NCI-H128 (cell line): ENCODE measurements around the gene ACKR1.

ENCODE experiments used
- DNase-seq: peaks from one replicate; lab custom pipeline; 2025; ENCODE audit not compliant: unreplicated experiment; lab: John Stamatoyannopoulos, UW

The ACKR1 gene

GRCh38 chr1:159187033-159187432 lies 17.6 kb upstream of the ACKR1 start:
- DNase-seq = no peak

DNA sequence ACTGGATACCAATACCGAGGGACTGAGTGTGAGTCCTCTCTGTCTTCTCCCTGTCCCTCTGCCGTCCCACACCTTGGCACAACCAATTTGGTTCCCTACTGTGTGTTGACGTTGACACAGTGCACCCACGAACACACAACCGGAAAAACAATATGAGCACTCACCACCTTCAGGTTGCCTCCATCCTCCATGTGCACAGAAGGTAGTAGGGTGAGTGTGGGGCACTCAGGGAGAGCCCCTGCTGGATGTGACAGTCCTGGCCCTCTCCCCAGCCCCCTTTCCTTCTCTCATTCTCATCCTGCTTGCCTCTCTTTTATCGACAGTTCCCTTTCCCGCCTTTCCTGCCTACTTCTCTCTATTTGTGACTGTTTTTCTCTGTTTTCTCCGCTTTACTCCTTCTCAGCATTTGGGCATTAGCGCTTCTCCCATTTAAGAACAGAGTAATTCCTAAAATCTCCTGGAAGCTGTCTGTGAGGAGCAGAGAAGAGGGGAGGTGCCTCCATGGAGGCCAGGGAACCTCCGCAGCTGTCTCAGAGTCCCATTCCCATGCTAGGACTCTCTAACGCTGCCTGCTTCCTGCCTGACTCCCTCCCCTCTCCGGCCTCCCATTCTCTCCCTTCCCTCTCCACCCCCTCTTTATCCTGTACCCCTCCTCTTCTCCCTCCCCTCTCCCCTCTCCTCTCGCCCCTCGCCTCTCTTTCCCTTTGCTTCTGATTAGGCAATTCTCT lies 16.9 kb upstream of the ACKR1 start:
- no peak for DNase-seq

GRCh38 chr1:159188375-159188788 lies 16.3 kb upstream of the ACKR1 start:
- DNase-seq = no peak

- no peak for DNase-seq
Observed at GRCh38 chr1:159190441-159190840, 14.2 kb upstream of the ACKR1 start.

GRCh38 chr1:159196543-159196942 lies 8.1 kb upstream of the ACKR1 start:
- no peak for DNase-seq

GRCh38 chr1:159197561-159198557 lies 6.8 kb upstream of the ACKR1 start:
- DNase-seq = no peak

DNA sequence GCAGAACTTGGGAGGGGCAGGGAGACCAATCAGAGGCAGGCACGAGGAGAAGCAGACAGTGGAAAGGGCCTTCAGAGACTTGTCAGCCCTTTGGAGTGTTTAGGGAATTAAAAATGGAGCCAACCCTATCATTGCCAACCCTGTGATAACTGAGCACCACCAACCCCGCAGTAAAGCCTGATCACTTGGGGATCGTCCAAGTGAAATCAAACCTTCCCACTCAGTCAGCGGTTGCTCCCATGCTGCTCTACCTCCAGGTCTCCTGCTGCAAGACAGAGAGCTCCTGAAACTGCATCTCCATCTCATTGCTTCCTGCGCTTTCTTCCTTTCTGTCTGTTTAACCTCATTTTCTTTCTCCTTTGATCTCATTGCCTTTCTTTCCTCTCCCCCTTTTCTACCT lies 4.8 kb upstream of the ACKR1 start:
- no peak for DNase-seq

DNA sequence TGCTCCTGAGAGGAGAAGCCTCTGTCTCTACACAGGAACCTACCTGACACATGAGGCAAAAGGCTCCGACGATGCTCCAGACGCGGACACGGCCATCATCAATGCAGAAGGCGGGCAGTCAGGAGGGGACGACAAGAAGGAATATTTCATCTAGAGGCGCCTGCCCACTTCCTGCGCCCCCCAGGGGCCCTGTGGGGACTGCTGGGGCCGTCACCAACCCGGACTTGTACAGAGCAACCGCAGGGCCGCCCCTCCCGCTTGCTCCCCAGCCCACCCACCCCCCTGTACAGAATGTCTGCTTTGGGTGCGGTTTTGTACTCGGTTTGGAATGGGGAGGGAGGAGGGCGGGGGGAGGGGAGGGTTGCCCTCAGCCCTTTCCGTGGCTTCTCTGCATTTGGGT lies 3.9 kb upstream of the ACKR1 start:
- no peak for DNase-seq

GRCh38 chr1:159201642-159202041 lies 3.0 kb upstream of the ACKR1 start:
- no peak for DNase-seq

- no peak for DNase-seq
Observed at GRCh38 chr1:159203610-159204009, 1.1 kb upstream of the ACKR1 start.

GRCh38 chr1:159205225-159205624 lies 550 bp downstream of the ACKR1 start:
- no peak for DNase-seq

- DNase-seq = no peak
Observed at GRCh38 chr1:159206110-159206509, 1.4 kb downstream of the ACKR1 start.

- no peak for DNase-seq
Observed at GRCh38 chr1:159207080-159207479, 2.4 kb downstream of the ACKR1 start.

DNA sequence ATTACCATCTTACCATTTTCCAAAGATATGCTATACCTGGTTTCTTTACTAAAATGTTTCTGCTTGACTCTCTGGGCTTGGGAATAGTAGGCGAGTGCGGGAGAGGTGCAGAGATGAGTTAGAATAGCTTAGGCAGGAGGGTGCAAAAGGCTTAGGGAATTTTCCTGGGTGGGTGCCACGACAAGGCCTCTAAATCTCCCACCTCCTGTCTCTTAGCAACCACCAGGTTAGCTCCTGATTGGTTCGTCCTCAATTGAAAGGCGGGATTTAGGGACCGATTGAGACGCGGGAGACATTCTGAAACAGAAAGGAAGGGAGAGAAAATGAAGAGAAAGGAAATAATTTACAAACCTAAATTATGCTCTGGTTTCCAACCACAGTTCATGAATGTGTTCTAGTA lies 3.1 kb downstream of the ACKR1 start:
- DNase-seq = no peak

GRCh38 chr1:159208175-159208825 lies 3.6 kb downstream of the ACKR1 start:
- no peak for DNase-seq

- DNase-seq = no peak
Observed at GRCh38 chr1:159209061-159209460, 4.4 kb downstream of the ACKR1 start.

- DNase-seq = no peak
Observed at GRCh38 chr1:159211331-159212136, 6.9 kb downstream of the ACKR1 start.

- no peak for DNase-seq
Observed at GRCh38 chr1:159212596-159212995, 7.9 kb downstream of the ACKR1 start.

GRCh38 chr1:159214149-159214760 lies 9.6 kb downstream of the ACKR1 start:
- DNase-seq = no peak
